Inferior parietal cortex (tissue), 1 donor: Measurements from ENCODE around the gene VWC2.
A peak's percentile ranks its signal among the peaks of the same experiment; 100 is the strongest.

Experiments
- DNase-seq: peaks from one replicate; pipeline ENCODE4 v3.0.0-alpha.2; 2016; ENCODE audit errors: extremely low spot score

The VWC2 gene

GRCh38 chr7:49773218-49773935, at the start of gene VWC2:
TSS of gene VWC2 (plus strand) at chr7:49773638. CDS start at chr7:49775436, 1,798 bp downstream.
- peak; percentile 34 for DNase-seq

DNA sequence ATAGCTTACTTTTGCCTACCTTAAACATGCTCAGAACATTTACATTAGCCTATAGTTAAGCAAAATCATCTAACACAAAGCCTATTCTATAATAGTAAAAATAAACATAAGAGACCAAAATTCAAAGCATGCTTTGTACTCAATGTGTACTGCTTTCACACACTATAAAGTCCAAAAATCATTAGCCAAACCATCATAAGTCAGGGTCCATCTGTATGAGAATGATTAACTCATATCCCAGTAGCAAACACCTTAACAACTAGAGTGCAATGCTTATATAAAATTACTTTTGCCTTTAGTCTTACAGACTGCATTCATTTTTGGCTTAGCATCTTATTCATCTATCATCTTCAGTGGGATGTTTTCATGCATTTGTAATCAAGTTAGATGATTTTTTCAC, 49.4 kb upstream of the VWC2 start:
- no peak for DNase-seq

DNA sequence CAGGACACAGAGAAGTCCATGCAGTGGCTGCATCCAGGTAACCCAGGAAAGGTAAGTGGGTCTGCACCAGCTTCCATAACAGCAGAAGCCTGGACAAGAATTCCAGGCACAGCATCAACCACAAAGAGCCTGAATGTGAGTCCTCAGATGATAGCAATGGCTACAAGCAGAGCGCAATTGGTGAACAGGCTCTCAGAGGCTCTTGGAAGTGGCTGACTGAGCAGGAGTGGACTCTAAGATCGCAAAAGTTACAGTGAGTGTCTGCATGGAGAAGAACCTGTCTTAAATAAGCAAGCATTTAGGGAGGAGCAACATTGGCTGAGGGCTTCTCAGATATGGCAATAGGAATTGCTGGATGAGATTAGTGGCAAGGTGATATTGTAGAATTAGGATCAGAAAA, 41.6 kb upstream of the VWC2 start:
- DNase-seq = no peak

DNA sequence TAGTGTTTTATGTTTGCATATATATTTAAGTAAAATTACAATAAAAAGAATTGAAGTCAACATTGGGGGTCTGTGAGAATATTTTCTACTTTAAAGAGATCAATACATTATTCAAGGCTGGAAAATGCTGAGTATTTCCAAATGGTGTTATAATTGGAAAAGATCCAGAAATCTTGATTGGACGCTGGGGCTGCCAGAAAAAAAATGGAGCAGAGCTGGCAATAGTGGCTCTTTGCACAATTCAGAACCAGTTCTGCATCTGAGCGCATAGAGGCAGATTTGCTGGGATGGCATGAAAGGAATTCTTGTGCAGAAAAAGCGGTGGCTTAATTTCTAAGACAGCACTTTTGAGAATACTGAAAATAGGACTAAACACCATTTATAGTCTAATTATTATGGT, 10.8 kb upstream of the VWC2 start:
- no peak for DNase-seq

GRCh38 chr7:49763791-49764190, 9.6 kb upstream of the VWC2 start:
- no peak for DNase-seq

- DNase-seq = no peak
Observed at GRCh38 chr7:49766966-49767365, 6.5 kb upstream of the VWC2 start.

GRCh38 chr7:49767719-49768118, 5.7 kb upstream of the VWC2 start:
- DNase-seq = no peak

DNA sequence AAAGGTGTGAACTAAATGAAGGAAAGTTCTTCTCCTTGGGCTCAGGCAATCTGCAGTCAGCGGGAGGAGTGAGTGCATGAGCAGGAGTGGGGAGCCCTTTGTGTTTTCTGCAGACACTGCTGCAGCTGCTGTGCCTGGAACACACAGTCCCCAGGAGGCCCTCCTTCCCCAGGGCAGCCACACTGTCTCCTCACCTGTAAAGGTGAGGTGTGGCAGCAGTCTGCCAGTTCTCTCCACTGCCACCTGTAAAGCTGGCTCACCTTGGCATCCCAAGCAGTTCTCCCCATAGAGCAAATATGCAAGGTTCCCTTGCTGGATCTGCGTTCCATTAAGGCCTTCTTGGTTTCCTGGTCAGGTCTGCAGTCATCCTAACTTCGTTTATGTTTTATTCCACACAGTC, 5.2 kb upstream of the VWC2 start:
- no peak for DNase-seq

- DNase-seq = no peak
Observed at GRCh38 chr7:49768835-49769234, 4.6 kb upstream of the VWC2 start.

GRCh38 chr7:49769285-49769857, 4.1 kb upstream of the VWC2 start:
- no peak for DNase-seq

DNA sequence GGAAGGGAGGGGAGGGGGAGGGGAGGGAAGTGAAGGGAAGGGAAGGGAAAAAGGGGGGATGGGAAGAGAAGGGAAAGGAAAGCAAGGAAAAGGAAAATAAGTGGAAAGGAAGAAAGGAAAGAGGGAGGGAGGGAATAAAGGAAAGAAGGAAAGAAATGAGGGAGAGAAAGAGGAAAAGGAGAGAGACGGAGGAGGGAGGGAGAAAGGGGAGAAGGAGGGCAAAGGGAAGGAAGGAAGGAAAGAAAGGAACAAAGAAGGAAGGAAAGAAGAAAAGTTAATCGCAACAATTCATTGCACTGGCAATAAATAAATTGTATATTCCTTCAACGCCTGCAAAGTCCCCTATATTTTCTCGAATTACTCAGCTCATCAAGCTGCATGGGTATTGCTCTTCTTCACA, 2.6 kb upstream of the VWC2 start:
- DNase-seq = no peak

GRCh38 chr7:49771427-49772176, 1.8 kb upstream of the VWC2 start:
- no peak for DNase-seq

DNA sequence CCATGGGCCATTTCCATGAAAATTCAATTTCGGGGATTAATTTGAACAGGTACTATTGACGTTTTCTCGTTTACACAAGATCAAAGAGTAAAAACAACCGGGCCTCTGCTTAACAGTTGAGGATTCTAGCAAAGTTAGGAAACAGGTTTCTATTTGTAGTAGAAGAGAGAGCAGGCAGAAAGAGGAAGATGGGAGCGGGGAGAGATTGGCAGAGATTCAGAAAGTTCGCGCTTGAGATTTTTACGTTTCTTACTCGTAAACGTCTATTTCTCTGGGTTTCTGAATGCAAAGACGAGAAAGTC, 571 bp upstream of the VWC2 start:
- no peak for DNase-seq

GRCh38 chr7:49773936-49774458, 559 bp downstream of the VWC2 start:
- DNase-seq = no peak

- peak; percentile 19 for DNase-seq
Observed at GRCh38 chr7:49774459-49775064, 1.1 kb downstream of the VWC2 start.

DNA sequence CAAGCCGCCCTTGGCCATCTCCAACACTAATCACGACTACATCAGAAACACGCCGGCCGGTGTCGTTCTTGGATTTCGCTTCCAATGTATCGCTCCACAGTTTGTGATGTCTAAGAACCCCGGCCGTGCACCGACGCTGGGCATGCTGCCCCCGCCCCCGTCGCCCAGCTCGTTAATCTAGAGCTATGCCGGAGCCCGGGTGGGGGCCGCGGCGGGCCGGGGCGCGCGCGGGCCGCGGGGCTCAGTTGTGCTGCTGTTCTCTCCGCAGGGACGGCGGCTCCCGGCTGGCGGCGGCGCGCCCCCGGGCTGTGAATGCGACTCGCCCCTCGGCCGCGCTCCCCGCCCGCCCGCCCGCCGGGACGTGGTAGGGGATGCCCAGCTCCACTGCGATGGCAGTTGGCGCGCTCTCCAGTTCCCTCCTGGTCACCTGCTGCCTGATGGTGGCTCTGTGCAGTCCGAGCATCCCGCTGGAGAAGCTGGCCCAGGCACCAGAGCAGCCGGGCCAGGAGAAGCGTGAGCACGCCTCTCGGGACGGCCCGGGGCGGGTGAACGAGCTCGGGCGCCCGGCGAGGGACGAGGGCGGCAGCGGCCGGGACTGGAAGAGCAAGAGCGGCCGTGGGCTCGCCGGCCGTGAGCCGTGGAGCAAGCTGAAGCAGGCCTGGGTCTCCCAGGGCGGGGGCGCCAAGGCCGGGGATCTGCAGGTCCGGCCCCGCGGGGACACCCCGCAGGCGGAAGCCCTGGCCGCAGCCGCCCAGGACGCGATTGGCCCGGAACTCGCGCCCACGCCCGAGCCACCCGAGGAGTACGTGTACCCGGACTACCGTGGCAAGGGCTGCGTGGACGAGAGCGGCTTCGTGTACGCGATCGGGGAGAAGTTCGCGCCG, 1.9 kb downstream of the VWC2 start:
- DNase-seq = no peak

DNA sequence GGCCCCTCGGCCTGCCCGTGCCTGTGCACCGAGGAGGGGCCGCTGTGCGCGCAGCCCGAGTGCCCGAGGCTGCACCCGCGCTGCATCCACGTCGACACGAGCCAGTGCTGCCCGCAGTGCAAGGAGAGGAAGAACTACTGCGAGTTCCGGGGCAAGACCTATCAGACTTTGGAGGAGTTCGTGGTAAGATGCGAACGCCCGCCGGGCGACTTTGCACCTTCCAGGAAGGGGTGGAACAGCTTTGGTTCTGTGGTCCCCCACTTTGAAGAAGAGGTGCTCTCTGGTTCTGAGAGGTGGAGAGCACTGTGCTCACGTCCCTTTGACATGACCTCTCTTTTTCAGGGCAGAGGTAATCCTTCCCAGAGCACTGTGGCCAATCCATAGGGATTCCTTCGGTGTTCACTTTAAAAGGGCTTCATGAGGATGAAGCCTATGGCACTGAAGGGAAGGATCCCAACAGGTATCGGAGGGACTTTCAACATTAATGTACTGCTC, 2.6 kb downstream of the VWC2 start:
- DNase-seq = peak; percentile 14

DNA sequence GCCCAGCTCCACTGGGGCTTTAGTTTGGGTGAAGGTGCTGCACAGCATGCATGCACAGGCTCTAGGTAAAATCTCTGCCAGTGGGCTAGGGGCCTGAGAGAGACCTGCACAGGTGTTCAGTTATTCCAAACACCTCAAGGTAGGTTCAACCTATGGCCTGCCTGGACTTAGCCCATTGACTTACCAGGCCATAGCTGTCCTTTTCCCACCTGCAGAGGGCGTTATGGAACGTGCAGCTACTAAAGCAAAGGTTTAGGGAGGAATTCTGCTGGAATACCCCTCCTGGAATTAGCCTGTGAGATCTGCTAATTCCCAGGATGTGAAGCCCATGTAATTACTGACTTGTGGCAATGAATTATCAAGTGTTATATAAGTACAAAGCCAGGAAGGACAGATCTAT, 3.6 kb downstream of the VWC2 start:
- DNase-seq = peak; percentile 38

DNA sequence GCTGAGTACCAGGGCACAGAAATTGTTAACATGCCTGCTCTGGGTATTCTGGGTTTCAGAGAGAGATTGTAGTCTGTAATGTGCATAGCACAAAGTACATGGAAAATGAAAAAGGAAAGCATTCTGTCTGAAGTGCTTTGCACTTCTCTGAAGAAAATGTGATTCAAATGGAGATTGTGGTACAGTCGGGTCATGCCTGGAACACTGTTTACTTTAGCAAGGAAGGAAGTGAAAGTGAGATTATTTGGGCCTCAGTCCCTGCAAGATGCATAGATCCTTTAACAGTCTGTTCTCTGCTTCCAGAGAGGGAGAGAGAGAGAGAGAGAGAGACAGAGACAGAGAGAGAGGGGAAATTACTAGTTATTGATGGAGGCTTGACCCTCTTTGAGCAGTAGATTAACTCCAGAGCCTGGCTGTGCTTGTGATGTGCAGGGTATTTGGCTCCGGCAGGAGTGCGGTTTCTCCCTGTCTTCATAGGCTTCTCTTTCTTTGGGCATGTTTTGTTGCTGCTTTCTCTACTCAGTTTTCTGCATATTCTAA, 5.4 kb downstream of the VWC2 start:
- DNase-seq = peak; percentile 36

GRCh38 chr7:49780953-49781352, 7.5 kb downstream of the VWC2 start:
- DNase-seq = no peak

DNA sequence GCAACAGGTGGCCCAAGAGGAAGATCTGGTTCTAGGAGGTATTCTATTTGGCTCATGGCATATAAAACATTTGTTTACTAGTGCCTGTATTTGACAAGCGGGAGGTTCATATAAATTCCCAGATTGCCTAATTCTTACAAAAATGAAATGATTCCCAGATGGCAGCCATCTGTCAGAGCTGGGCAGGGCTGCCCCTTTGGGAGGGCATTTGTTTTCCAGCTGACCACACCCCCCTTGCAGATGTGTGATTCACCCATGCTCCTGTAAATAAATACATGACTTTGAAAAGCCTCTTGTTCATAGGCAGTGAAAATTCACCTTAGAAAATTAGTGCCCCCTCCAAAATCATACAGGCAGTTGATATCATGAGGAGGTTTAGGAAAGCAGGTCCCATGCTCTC, 8.6 kb downstream of the VWC2 start:
- no peak for DNase-seq
